HCT116 (cell line): ENCODE data around the gene TRAPPC13.

Experiments used
- CTCF ChIP-seq, 3 experiments: fragments of 200-600 bp in 1 of 3; sonication (generic) in 1 of 3; IDR thresholded peaks in 2 of 3; conservative IDR thresholded peaks in 1 of 3; 2 replicates each; pipeline ENCODE4 v1.5.1; 2012 to 2017; ENCODE audit warnings: low read depth in 2 of 3, low read length in 2 of 3, antibody characterized with exemption in 1 of 3, borderline replicate concordance in 1 of 3, control low read depth in 1 of 3, mild to moderate bottlenecking in 1 of 3, mixed read lengths in 1 of 3, mixed run types in 1 of 3, moderate library complexity in 1 of 3; ENCODE audit not compliant: insufficient read depth in 1 of 3
- JUND ChIP-seq: IDR thresholded peaks from 2 replicates; pipeline ENCODE4 v1.6.1; 2012
- MAX ChIP-seq: IDR thresholded peaks from 2 replicates; pipeline ENCODE4 v1.6.1; 2012
- POLR2A ChIP-seq: IDR thresholded peaks from 2 replicates; pipeline ENCODE4 v1.7.0; 2011; ENCODE audit warnings: borderline replicate concordance; ENCODE audit not compliant: insufficient read depth, insufficient read length; ENCODE audit errors: extremely low read depth
- RAD21 ChIP-seq: IDR thresholded peaks from 2 replicates; pipeline ENCODE4 v1.6.1; 2012; ENCODE audit warnings: low read depth, mild to moderate bottlenecking

DNA sequence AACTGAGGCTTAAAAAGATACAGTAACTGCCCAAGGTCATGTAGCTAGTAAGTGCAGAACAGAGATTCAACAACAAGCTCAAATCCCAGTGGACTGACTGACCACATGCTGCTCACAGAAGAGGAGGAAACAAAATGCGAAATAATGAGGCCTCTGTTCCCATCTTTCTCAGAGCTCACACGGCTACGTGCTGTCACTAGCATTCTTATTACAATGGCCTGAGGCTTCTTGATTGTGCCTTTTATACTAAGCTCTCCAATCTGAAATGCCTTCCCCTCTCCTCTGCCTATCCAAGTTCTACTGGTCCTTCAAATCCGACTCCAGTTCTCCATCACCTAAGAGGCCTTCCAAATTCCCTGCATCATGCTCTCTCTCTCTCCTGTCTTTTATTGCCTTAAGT lies 71.1 kb downstream of the TRAPPC13 start:
- no peak for TF ChIP-seq CTCF (IDR thresholded peaks at IDR 0.05 in 2 of 3, conservative IDR thresholded peaks at IDR 0.05 in 1 of 3; ENCODE audit: borderline replicate concordance in 1 of 3, insufficient read depth in 1 of 3, low read depth in 2 of 3, low read length in 2 of 3)
- no peak for TF ChIP-seq POLR2A
- no peak for TF ChIP-seq MAX
- TF ChIP-seq JUND = no peak
- no peak for TF ChIP-seq RAD21
